Natural killer cell (primary cell): ENCODE measurements around the gene NRIP3. TPM values are rescaled to one million over a fixed set of nuclear protein-coding genes. Genes with fewer than 3 reads are reported as not detected.
"Not testable (repeated sequence)": the region's sequence is repeated elsewhere in the genome, so short reads cannot be mapped to it uniquely, and the experiment has no call there.

Experiments used
- ATAC-seq, 3 donors: fragments of 150-1000 bp in 2 of 3; fragments of 200-7000 bp in 1 of 3; cut with Tn5 transposase; 1 replicate in 1 of 3; 2 replicates in 2 of 3; pipeline ENCODE4 v1.10.0; 2021; ENCODE audit warnings: mild to moderate bottlenecking in 2 of 3, moderate library complexity in 2 of 3
- DNase-seq, 2 donors: peaks; one replicate each; pipeline versions ENCODE4 v3.0.0 to v3.0.0-alpha.2; 2013 to 2021; ENCODE audit warnings: mixed read lengths in 1 of 2
- H3K27ac ChIP-seq: one replicate; pipeline ENCODE4 v1.5.1; 2013; ENCODE audit warnings: mild to moderate bottlenecking, low read length
- H3K27me3 ChIP-seq: one replicate; pipeline ENCODE4 v1.6.1; 2013; ENCODE audit warnings: low read length; ENCODE audit not compliant: control insufficient read depth, insufficient read depth
- H3K36me3 ChIP-seq: one replicate; pipeline ENCODE4 v1.6.1; 2013; ENCODE audit warnings: low read length; ENCODE audit not compliant: control insufficient read depth, insufficient read depth
- H3K4me1 ChIP-seq: one replicate; pipeline ENCODE4 v1.6.1; 2013; ENCODE audit warnings: low read length; ENCODE audit not compliant: control insufficient read depth, insufficient read depth
- H3K4me3 ChIP-seq: one replicate; pipeline ENCODE4 v1.5.1; 2013; ENCODE audit warnings: low read length
- H3K9me3 ChIP-seq: one replicate; pipeline ENCODE4 v1.6.1; 2013; ENCODE audit warnings: low read length; ENCODE audit not compliant: control insufficient read depth, insufficient read depth
- H3K27ac Mint-ChIP-seq, 2 donors: one replicate each; pipeline ENCODE4 v1.8.0; 2022; ENCODE audit warnings: mild to moderate bottlenecking in 2 of 2, mixed read lengths in 2 of 2, moderate library complexity in 1 of 2
- H3K27me3 Mint-ChIP-seq, 2 donors: one replicate each; pipeline ENCODE4 v1.8.0; 2022; ENCODE audit warnings: low read depth in 2 of 2, mixed read lengths in 2 of 2
- H3K36me3 Mint-ChIP-seq: one replicate; pipeline ENCODE4 v1.8.0; 2022; ENCODE audit warnings: mixed read lengths
- H3K4me1 Mint-ChIP-seq, 2 donors: one replicate each; pipeline ENCODE4 v1.8.0; 2022; ENCODE audit warnings: mixed read lengths in 2 of 2
- H3K4me3 Mint-ChIP-seq: one replicate; pipeline ENCODE4 v1.8.0; 2022; ENCODE audit warnings: mild to moderate bottlenecking, moderate library complexity, mixed read lengths
- H3K9me3 Mint-ChIP-seq, 2 donors: one replicate each; pipeline ENCODE4 v1.8.0; 2022; ENCODE audit warnings: mixed read lengths in 2 of 2
- WGBS: methylation state at CpG from one replicate; pipeline ENCODE4 v1.1.7; 2013; ENCODE audit warnings: missing lambda C conversion rate; ENCODE audit not compliant: insufficient coverage; 5-methylcytosine and 5-hydroxymethylcytosine counted together
- intact Hi-C: fragments of 100-400 bp; cut with micrococcal nuclease; formaldehyde crosslinking; loops from one replicate; pipeline ENCODE4 v1.14.2; 2022
- total RNA-seq, 4 donors: library from RNA; stranded (reverse); fragments of 120-200 nt in 1 of 4; gene quantifications; one replicate each; pipeline versions ENCODE4 v1.2.3 to v1.2.4, GENCODE V29; 2013 to 2022
- TF ChIP-seq, protein P1 (sequence below): fragments of 200-600 bp; IDR thresholded peaks from one replicate; pipeline ENCODE4 v1.8.0; 2022; ENCODE audit warnings: antibody characterized with exemption

The NRIP3 gene
- total RNA-seq, 3 donors from 2014 or later (not counting 1 experiment from before 2014, with no cell fraction given) = 2.3 to 6.1 (median 4.6) TPM

DNA sequence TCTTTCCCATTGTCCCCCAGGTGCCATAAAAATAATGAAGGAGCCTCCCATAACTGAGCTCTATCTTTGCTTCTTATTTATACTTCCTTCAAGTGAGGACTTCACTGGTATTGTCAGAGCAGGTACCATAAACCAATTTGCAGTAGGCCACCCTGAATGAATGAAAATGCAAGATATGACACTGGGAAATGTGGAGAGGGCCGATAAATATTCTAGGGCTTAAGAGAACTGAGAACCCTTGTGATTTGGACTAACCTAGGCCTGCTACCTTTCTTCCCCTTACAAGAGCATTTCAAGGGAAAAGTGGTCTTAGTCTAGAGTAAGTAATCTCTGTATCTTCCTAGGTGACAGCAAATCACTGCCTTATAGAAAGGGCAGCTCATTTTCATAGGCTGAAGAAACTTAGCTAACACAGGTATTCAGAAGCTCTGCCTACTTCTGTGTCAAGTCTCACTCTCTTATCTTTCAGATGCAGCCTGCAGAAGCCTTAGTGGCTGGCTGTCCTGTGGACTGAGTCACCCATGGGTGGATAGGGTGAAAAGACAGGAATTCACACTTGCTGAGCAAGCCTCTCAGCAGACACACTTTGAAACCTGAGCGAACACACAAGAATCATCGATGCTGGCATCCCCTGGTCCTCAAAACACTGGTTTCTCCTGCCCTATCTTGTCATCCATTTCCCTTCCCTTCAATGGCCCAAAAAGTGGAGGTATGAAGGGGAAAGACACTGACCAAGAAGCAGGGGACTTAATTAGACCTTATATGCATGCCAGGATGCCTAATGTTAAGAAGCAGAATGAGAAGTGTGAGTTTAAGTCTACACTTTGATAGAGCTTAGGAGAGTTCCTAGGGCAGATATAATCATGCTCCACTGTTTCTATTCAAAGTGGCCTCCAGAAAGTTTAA lies 15.2 kb downstream of the NRIP3 start:
- Mint-ChIP-seq H3K27ac (peak overlapping the region in 1 of 2 donors; percentile 61), H3K4me1 (peaks cover 0 to 25% of the 10 kb centered on the region in 2 donors), H3K4me3 (no peak overlapping the region), H3K27me3 (peaks cover 3 to 7% of the 10 kb centered on the region in 2 donors), H3K9me3 (no peaks in the 10 kb centered on the region), H3K36me3 (no peaks in the 10 kb centered on the region)
- ATAC-seq (peak in 2 of 3 donors; percentile 43 to 92), DNase-seq (no peak)
- TF ChIP-seq, protein P1, sequence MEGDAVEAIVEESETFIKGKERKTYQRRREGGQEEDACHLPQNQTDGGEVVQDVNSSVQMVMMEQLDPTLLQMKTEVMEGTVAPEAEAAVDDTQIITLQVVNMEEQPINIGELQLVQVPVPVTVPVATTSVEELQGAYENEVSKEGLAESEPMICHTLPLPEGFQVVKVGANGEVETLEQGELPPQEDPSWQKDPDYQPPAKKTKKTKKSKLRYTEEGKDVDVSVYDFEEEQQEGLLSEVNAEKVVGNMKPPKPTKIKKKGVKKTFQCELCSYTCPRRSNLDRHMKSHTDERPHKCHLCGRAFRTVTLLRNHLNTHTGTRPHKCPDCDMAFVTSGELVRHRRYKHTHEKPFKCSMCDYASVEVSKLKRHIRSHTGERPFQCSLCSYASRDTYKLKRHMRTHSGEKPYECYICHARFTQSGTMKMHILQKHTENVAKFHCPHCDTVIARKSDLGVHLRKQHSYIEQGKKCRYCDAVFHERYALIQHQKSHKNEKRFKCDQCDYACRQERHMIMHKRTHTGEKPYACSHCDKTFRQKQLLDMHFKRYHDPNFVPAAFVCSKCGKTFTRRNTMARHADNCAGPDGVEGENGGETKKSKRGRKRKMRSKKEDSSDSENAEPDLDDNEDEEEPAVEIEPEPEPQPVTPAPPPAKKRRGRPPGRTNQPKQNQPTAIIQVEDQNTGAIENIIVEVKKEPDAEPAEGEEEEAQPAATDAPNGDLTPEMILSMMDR = no peak
- Histone ChIP-seq H3K27me3 (no peaks in the 10 kb centered on the region), H3K4me1 (no peaks in the 10 kb centered on the region), H3K36me3 (no peaks in the 10 kb centered on the region), H3K4me3 (no peak overlapping the region), H3K9me3 (no peaks in the 10 kb centered on the region), H3K27ac (no peak overlapping the region)
- WGBS = 82% methylated on average over 2 of the region's 3 CpGs
- intact Hi-C loops = no loop called here

DNA sequence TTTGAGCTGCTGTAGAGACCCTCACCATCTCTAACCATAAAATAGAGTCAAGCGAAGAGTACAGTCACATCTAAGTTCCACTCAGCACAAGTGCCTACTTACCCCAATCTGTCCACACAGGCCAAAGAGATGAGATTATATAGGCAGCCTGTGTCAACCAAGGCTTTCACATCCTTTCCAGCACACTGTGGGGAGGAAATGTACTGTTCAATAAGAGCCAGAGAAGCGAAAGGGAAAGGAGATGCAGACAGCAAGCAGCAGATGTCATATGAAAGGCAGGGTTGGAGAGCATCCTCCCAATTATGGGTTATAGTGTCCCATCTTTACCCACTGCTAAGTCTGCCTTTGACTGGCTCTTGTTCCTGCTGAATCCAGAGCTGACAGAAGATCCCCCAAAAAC lies 16.4 kb downstream of the NRIP3 start:
- DNase-seq (no peak), ATAC-seq (peak in 1 of 3 donors; percentile 24)
- no peaks in the 10 kb centered on the region for H3K27me3 ChIP-seq
- Mint-ChIP-seq H3K36me3 (no peaks in the 10 kb centered on the region), H3K27me3 (peaks cover 3 to 7% of the 10 kb centered on the region in 2 donors), H3K4me1 (peaks cover 0 to 25% of the 10 kb centered on the region in 2 donors), H3K27ac (peak overlapping the region in 1 of 2 donors; percentile 15), H3K4me3 (no peak overlapping the region), H3K9me3 (no peaks in the 10 kb centered on the region)
- WGBS = 100% methylated on average over 1 of the region's 2 CpGs
- H3K9me3 ChIP-seq = no peaks in the 10 kb centered on the region
- no peaks in the 10 kb centered on the region for H3K4me1 ChIP-seq
- TF ChIP-seq, protein P1 = no peak
- H3K27ac ChIP-seq = no peak overlapping the region
- intact Hi-C loops = no loop called here
- H3K4me3 ChIP-seq = no peak overlapping the region
- H3K36me3 ChIP-seq = no peaks in the 10 kb centered on the region

DNA sequence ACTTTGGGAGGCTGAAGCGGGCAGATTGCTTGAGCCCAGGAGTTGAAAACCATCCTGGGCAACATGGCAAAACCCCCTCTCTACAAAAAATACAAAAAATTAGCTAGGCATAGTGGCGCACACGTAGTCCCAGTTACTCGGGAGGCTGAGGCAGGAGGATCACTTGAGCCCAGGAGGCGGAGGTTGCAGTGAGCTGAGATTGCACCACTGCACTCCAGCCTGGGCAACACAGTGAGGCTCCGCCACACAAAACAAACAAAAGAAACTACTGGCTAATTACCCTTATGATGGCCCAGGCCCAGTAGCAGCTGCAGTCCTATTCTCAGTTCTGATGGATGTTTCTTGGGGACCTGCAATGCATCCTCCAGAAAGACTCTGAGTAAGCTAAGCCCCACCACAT lies 17.0 kb downstream of the NRIP3 start:
- 88% methylated on average over 6 of the region's 6 CpGs for WGBS
- H3K36me3 Mint-ChIP-seq, H3K27me3 Mint-ChIP-seq, H3K27ac ChIP-seq, H3K4me3 Mint-ChIP-seq, H3K4me3 ChIP-seq, DNase-seq, H3K9me3 Mint-ChIP-seq, ATAC-seq, H3K27me3 ChIP-seq, H3K36me3 ChIP-seq, H3K4me1 ChIP-seq, H3K27ac Mint-ChIP-seq, H3K9me3 ChIP-seq, intact Hi-C loops: not testable (repeated sequence)
- H3K4me1 Mint-ChIP-seq = peaks cover 0 to 25% of the 10 kb centered on the region in 2 donors

GRCh38 chr11:8985462-8985861 lies 18.3 kb downstream of the NRIP3 start:
- Histone ChIP-seq H3K4me3 (no peak overlapping the region), H3K9me3 (no peaks in the 10 kb centered on the region), H3K27me3 (no peaks in the 10 kb centered on the region), H3K4me1 (no peaks in the 10 kb centered on the region), H3K36me3 (no peaks in the 10 kb centered on the region), H3K27ac (no peak overlapping the region)
- Mint-ChIP-seq H3K4me1 (peaks cover 0 to 25% of the 10 kb centered on the region in 2 donors), H3K36me3 (no peaks in the 10 kb centered on the region), H3K4me3 (no peak overlapping the region), H3K27ac (no peak overlapping the region), H3K27me3 (peaks cover 0 to 7% of the 10 kb centered on the region in 2 donors), H3K9me3 (no peaks in the 10 kb centered on the region)
- intact Hi-C loops = no loop called here
- 83% methylated on average over 5 of the region's 5 CpGs for WGBS
- ATAC-seq (no peak), DNase-seq (no peak)
- TF ChIP-seq, protein P1 = no peak
